HG02678 (cell line): ENCODE measurements around the gene CRACR2A.

Experiments used
- ATAC-seq: cut with Tn5 transposase; IDR thresholded peaks from one replicate; pipeline ENCODE4 v1.9.1; 2021; ENCODE audit warnings: mild to moderate bottlenecking, moderate library complexity; ENCODE audit not compliant: unreplicated experiment

Gene CRACR2A

DNA sequence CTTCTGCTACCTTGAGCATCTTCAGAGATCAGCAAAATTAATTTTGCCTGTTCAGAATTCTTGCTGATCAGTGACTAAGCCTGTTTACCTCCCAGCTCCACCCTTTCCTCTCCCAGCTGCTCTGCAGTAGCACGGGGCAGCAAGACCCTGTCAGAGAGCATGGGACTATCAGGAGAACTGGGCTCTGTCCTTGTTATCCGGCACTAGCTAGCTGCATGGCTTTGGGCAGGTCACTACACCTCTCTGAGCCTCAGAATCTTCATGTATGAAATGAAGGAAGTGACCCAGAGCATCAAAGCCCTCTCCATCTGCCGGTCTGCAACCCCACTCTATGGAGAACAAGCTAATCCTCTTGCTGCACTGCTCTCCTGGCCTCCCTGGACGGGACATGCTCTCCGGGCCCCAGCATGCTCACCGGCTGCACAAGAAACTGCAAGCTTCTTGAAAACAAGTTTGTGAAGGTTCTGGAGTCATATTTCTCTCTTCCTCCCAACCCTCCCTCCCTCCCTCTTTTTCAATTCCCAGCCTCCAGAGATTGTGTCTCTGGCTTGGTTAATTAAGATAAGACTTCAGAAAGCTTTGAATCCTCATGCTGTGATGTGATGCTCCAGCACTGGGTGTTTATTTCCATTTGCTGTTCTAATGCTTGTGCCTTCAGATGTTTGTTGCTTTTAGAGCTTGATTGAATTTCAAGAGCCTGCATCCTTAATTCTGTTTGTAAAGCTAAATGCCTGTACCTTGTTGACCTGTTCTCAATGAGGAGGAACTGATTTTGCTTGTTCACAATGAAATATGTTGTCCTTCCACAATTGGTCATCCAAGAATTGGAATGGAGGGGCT, 101.1 kb downstream of the CRACR2A start:
- no peak for ATAC-seq

DNA sequence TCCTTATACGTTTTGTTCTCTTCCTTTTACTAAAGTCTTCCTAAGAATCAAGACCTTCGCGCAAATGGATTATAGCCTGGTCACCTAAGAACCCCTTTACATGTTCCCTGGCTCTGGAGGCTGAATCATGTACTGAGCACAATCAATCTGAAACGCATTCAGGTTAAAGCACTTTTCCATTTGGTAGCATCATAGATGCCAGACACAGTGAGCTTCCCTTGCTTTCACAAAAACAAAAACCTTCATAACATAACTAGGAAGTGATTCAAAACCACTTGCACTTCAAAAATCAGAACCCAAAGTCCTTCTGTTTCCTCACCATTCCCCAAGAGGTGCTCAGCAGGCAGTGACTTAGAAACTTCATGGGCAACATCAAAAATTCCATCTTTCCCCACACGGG, 105.4 kb downstream of the CRACR2A start:
- ATAC-seq = no peak

DNA sequence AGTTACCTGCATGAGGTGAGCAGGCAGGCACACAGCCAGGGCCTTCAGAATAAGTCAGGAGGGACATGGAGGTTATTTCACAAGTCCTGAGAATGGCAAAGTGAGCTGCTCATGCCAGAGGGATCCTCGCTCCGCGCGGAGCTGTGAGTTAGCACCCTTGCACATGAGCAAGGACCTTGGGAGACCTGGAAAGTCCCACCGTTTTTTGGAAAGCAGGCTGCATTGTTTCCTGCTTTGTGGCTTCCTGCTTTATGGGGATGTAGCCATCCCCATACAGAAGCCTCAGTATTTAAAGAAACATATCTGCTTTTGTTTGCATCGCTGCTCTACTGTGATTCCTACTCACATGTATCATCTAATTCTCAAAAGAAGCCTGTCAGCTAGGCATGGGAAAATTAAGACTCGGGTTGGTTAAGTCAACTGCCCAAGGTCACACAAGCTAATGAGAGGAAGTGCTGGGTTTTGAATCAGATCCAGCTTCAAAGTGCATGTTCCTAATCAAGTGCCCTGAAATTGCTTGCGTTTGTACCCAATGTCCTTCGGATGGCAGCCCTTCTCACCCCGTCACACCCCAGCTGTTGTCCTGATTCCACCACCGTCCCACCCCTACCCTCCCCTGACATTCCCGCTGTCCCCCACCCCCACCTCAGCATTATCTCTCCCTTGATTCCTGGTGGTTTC, 106.2 kb downstream of the CRACR2A start:
- no peak for ATAC-seq

DNA sequence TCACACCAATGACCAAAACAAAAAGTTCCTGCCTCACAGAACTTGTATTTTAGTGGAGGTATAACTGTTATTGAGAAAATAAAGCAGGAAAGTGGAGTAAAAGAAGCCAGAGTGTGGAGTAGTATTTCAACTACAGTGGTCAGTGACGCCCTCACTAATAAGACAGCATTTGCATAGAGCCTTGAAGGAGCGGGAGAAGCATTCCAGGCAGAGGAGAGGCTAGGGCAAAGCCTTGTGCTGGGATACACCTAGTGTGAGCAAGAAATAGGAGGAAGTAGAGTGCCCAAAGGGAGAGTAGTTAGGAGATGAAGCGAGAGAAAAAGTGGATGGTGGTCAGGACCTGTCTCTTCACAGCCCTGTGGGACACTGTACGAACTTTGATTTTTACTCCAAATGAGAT, 107.8 kb downstream of the CRACR2A start:
- ATAC-seq = no peak

DNA sequence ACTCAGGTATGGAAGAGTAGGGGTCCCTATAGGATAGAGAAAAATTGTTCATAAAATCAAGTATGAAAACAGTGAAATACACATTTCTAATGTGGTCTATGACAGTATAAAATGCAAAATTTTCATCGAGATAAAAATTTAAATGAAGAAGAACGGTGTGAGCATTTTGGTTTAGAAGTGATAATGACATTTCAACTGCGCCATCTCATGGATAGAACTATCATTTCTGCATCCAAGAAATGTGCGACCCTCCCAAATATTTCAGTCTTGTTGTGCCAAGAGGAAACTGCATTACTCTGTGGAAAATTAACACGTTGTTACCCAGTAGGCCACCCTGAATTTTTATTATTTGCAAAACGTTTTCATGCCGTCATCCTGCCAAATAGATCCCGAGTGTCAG, 108.8 kb downstream of the CRACR2A start:
- ATAC-seq = no peak

DNA sequence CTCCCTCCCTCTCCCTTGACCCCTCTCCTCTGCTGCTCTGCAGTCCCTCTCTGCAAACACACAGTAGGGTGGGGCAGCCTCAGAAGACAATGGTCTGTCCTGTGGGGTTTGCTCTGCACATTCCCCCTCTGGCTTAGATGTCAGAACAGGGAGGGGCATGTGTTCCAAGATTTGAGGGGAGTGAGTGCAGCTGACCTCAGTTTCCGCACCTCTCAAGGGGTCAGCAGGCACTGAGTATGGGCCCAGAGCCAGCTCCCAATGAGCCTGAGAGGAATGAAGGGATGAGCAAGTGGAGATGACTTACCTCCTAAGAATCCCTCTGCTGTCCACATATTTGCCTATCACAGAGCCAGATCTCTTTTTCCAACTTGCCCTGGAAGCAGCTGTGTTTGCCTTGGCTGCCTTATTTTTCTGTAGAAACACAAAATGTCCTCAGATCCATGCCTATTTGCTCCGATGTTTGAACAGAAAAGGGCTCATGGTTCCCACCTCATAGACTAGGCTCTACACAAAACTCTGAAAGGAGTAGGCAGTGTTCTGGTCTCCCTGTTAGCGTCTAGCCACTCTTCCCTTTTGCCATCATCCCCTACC, 111.4 kb downstream of the CRACR2A start:
- ATAC-seq = no peak

DNA sequence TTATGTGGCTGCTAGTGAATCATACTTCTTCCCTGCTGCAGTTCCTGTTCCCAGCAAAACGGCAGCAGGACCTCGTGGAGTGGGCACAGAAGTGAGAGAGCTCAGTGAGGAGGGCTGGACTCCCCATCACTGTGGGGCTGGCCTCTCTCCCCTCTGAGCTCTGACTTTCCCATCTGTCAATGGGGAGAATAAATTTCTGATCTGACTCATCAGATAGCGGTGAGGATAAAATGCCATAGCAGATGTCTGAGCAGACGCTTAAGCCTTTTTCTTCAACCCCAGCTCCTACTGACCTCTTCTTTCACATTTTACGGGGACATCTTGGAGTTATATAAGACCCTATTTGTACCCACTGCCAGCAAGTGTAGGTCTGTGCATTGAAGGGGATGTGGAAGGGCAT, 116.6 kb downstream of the CRACR2A start:
- no peak for ATAC-seq

DNA sequence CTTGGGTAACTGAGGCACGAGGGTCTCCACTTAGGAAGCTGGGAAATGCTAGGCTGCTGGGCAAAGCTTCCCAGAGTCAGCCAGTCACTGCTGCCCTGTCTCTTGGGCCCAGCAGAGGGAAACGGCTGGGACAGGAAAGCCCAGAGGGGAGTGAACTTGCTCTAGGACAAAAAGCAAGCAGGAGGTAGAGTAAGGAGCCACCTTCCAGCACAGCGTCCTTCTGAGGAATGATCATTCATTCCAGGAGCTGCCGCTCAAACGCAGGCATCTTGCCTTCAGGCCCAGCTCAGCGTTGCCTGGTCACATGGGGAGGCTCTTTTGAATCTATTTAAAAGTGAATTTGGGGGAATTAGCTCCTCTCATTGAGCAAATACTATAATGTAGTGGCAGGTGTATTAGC, 118.6 kb downstream of the CRACR2A start:
- ATAC-seq = no peak

DNA sequence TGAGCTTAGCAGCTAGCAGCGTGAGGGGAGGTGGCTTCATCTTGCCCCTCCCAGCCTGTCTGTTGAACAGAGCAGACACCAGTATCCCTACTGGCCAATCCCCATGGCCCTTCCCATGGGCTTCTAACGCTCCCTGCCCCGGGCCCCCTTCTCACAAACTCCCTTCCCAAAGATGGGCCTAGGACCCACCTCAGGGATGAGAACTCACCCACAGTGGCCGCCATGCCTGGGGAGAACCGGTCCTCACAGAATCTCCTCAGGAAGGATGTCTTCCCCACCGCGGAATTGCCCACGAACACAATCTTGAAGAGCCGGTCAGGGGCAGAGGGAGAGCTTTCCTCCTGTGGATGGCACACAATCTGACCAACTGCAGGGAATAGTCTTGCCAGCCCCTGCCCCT, 119.5 kb downstream of the CRACR2A start:
- no peak for ATAC-seq

DNA sequence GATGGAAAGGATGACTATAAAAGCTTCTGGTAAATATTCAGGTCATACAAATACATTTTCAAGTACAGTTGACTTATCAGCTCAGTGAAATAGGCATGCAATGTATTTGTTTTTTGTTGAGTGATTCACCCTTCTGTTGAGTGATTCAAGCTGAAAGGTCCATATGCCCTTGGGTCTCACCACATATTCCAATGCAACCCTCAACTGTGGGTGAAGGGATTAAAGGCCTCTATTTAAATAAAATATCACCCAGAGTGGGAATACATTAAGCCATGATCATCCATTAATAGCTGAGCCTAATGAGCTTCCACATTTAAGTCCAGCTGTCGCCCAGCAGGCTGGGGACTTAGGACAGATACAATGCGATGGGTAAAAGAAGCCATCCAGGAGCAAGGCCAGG, 120.2 kb downstream of the CRACR2A start:
- no peak for ATAC-seq

DNA sequence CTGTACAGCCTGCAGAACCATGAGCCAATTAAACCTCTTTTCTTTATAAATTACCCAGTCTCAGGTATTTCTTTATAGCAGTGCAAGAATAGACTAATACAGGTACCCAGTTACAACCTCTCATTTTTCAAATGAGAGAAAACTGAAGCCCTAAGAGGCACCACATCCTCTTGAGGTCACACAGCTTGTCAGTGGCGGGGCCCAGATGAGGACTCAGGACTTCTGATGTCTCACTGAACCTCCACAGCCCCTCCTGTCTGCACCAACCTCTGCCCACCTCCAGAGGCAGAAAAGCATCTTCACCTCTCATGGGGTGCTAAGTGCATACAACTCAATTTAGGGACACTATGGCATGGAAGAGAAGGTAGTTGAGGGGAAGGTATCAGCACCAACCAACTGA, 120.7 kb downstream of the CRACR2A start:
- no peak for ATAC-seq

DNA sequence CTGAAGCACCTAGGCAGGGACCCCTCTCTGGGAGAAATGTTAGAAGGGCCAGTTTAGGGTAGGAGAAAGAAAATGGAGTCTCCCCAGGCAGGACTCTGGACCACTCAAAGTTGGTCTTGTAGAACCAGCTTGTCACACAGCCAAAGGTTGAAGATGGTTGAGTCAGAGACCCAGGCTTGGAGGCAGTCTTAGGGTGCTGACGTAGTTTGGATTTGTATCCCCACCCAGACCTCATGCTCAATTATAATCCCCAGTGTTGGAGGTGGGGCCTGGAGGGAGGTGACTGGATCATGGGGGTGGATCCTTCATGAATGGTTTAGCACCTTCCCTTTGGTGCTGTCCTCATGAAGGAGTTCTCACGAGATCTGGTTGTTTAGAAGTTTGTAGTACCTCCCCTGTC, 121.2 kb downstream of the CRACR2A start:
- no peak for ATAC-seq

DNA sequence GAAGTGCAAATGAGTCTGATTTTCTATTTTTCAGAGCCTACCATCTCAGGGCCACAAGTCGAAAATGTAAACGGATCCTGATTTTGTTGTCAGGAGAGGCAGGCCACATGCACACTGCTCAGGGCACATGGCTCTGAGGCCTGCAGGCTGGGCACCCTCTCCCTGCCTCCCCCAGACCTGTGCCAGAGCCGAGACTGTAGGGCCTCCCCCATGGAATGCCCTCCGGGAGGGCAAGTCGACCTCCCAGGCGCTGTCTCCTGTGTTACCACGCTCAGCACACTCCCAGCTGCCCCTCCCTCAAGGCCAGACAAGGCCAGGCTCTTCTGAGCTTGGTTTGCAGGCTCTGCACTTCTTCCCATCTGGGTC, 121.7 kb downstream of the CRACR2A start:
- ATAC-seq = no peak

DNA sequence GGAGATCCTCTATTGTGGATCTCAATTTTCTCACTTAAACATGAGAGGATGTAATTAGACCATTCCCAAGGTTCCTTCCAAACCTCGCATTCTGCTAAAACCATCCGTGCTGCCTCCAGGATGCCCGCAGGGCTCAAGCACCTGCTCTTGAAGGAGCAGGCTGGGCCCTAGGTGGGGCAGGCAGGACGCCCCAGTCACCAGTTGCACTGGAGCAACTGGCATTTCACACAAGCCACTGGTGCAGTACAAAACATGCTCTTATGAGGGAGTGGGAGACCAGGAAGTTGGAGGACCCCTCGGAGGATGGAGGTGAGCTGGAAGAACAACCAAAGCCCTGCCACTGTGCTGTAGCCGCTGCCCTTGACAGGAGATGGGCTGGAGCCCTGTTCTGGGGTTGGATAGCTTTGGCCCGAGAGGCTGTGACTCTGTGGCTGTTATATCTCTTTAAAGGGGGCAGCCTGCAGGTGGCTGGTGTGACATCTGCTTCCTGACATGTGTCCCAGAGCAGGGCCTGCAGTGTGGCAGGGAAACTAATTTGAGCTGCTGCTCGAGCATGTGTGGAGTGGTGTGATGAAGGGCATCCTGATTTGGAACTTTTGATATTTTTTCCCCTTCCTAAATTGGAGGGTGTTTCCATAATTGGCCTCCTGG, 122.2 kb downstream of the CRACR2A start:
- ATAC-seq = no peak

DNA sequence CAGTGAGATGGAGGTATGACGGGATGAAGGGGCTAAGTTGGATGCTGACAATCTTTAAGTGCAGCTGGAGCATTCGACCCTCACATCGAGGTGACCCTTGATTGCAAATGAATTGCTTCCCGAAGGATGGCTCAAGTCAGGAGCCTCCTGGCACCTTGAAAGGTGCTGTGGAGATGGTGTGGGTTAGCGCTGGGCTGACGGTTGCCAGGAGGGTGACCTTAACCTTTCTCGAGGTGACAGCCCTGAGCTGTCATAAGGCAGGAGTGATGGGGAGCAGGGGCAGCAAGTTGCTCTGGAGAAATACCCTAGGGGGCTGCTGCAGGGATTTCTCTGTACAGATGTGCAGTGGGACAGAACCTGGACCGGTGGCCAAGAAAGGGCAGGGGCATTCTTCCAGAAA, 122.8 kb downstream of the CRACR2A start:
- no peak for ATAC-seq

DNA sequence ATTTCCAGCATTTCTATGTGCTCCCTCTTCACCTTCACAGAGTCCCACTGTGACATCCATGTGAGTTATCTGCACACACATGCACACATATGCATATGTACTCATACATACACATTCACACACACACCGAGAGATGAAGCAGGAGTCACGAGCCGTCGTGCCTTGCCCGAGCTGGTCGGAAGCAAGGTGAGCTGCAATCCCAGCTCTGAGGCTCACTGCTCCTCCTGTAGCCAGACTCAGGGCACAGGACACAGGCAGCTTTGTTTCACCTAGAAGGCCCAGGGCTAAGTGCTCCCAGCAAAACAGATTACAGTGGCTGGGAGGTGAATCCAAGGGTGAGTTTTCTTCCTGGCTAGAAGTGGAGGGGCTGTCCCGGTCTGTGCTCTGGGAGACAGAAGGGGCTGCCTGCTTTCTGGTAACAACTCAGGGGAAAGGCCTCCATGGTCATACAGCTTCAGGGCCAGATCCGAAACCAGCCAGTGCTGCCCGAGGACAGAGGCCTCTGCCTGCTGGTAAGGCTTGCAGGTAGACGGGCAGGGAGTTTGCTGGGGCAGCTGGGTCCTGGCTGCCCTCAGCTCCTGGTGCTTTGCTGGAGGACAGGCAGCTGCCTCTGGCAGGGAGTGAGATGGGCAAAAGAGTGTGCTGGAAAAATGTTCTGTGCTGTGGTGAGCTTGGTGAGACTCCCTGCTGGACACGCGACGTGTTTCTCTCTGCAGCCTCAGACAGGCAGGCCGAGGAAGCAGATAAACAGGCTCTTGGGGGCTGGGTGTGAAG, 123.7 kb downstream of the CRACR2A start:
- no peak for ATAC-seq

DNA sequence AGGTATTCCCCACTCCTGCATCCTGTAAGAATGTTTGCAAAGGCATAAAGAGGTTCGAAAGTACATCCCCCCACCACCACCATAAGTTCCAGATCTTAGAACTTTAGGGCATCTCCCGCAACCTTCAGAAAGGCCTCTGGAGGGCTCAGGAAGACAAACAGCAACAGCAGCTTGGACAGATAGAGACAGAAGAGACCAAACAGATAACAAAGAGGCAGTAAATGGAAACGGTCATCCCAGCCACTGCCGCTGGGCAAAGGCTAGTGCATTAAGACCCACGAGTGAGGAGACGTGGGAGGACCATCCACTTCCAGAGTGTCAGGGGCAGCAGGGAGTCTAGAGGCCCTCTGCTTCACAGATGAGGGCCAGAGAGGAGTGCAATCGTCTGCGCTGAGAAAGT, 124.3 kb downstream of the CRACR2A start:
- no peak for ATAC-seq

DNA sequence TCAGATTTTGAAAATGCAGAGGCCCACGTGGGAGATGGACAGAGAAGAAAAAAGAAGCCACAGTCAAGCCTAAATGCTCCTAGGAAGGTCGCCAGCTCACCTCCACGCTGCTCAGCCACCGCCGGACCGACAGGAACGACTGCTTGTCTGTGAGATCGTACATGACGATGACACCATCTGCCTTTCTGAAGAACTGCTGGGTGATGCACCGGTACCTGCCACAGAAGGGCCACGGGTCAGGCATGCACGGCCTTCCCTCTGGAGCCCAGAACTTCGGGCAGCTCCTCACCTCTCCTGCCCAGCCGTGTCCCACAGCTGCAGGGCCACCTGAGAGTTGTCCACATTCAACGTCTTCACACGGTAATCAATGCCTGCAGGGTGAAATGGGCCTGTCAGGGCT, 125.6 kb downstream of the CRACR2A start:
- ATAC-seq = no peak

DNA sequence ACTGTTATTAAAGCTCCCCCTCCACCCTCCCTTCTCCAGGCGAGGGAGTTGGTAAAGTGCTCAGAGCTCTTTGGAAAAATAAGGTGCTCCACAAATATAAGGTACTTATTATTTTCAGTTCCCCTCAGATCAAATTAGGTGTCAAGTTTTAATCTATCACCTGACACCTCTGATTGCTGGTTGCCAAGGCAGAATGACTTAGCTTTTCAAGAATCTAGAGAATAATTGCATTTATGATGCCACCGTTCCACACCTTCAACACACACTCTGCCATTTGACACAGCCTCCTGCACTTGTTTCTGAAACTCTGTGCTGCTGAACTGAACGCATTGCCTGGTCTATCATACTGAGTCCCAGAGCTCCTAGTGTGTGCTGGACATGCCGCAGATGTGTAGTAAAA, 128.6 kb downstream of the CRACR2A start:
- ATAC-seq = no peak

DNA sequence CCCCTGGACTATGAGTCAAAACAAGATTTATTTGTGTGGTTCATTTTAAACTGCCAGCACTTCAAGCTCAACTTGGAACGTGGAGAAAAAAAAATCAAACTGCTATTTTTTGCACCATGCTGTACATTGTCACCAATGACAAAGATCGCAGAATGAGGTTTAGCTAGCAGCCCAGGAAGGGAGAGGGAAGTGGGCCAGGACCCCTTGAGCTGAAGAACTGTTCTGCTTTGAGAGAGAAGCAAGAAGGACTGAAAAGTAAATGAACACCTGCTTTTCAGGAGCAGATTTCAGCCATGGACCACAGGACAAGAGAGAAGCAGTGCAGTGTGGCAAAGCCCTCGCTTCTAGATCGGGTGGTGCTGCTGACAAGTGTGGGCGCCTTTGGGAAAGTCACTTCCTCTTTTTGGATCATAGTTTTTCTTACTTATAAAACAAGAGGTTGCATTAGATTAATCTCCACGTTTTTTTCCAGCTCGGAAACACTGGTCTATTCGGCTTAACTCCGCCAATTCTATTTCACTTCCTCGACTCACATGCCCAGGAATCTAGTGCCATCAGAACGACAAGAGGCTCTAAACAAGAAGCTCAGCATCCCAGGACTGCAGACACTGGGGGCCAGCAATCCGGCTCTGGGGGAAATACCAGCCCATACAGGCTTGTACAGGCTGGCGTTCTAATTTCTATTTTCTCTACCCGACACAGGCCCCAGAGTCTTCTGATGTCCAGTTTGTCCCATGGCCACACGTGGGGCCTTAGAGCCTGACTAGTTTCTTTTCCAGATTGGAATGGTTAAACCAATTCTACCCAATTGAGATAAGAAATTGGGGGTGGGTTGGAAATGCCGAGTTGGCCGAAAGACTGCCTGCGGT, 129.9 kb downstream of the CRACR2A start:
- no peak for ATAC-seq
